Retinal pigment epithelial cell (primary cell): ENCODE results near the gene ERC2.

ENCODE experiments used
- DNase-seq: peaks from one replicate; pipeline ENCODE4 v3.0.0-alpha.2; 2010; ENCODE audit warnings: low read depth
- H3K4me3 ChIP-seq: 2 replicates; pipeline ENCODE4 v1.5.1; 2011; ENCODE audit warnings: mild to moderate bottlenecking, low read length, control low read depth, moderate library complexity
- CTCF ChIP-seq: conservative IDR thresholded peaks from 2 replicates; pipeline ENCODE4 v1.5.1; 2011; ENCODE audit warnings: low read depth, low read length, control low read depth, inconsistent platforms

ERC2 gene

GRCh38 chr3:56251343-56251945 is 216.8 kb downstream of the ERC2 start:
- no peak for DNase-seq
- TF ChIP-seq CTCF, result peak; percentile 71

GRCh38 chr3:56248021-56248420 is 220.2 kb downstream of the ERC2 start:
- DNase-seq, result no peak
- no peak overlapping the region for H3K4me3 ChIP-seq
- no peak for TF ChIP-seq CTCF

More at GRCh38 chr3:56251343-56251945, 216.8 kb downstream of the ERC2 start:
- H3K4me3 ChIP-seq, result no peak overlapping the region

- no peak for DNase-seq
- TF ChIP-seq CTCF, result no peak
- no peak overlapping the region for H3K4me3 ChIP-seq
These were observed 230.0 kb downstream of the ERC2 start for GRCh38 chr3:56238299-56238698.

- no peak for TF ChIP-seq CTCF
- no peak for DNase-seq
- H3K4me3 ChIP-seq, result no peak overlapping the region
These were observed 234.5 kb downstream of the ERC2 start for GRCh38 chr3:56233742-56234141.

DNA sequence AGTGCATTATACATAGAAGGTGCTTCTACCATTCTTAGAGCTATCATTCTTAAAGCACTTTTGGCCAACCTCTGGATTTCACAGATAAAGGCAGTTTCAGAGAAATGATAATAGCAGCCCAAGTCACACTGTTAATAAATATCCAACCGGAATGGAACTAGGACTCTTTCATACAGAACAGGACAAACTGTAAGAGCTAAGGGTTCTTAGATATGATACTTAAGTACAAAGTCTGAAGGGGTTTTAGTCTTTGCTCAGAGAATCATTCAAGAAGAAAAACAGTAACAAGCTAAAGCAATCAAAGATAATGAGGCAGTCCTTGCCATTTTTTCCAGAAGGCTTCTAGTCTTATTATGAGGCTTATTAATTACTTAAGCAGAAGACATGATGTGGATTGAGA is 239.0 kb downstream of the ERC2 start:
- DNase-seq, result no peak
- no peak for TF ChIP-seq CTCF

DNA sequence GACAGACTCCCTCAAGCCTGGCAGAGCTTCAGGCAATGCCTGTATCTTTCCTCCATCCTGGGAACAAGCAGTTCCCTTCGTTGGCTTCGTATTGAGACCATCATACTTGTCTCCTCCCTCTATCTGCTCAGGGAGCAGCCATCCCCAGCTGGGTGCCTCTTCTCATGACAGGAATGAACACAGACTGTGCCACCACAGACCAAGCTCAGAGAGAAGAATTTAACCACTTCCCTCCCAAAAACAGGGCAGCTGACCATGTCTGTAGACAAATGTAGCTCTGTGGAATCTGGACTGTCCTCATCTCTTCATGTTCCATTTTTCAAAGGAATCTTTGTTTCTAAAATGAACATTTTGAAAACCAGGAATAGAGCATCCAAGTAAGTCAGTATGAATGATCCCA is 245.4 kb downstream of the ERC2 start:
- TF ChIP-seq CTCF, result no peak
- no peak overlapping the region for H3K4me3 ChIP-seq
- no peak for DNase-seq

More for the DNA sequence above, 239.0 kb downstream of the ERC2 start:
- no peak overlapping the region for H3K4me3 ChIP-seq
